ENCODE data around the gene PRPF19.
A peak's percentile ranks its signal among the peaks of the same experiment; 100 is the strongest.

PRPF19 gene

DNA sequence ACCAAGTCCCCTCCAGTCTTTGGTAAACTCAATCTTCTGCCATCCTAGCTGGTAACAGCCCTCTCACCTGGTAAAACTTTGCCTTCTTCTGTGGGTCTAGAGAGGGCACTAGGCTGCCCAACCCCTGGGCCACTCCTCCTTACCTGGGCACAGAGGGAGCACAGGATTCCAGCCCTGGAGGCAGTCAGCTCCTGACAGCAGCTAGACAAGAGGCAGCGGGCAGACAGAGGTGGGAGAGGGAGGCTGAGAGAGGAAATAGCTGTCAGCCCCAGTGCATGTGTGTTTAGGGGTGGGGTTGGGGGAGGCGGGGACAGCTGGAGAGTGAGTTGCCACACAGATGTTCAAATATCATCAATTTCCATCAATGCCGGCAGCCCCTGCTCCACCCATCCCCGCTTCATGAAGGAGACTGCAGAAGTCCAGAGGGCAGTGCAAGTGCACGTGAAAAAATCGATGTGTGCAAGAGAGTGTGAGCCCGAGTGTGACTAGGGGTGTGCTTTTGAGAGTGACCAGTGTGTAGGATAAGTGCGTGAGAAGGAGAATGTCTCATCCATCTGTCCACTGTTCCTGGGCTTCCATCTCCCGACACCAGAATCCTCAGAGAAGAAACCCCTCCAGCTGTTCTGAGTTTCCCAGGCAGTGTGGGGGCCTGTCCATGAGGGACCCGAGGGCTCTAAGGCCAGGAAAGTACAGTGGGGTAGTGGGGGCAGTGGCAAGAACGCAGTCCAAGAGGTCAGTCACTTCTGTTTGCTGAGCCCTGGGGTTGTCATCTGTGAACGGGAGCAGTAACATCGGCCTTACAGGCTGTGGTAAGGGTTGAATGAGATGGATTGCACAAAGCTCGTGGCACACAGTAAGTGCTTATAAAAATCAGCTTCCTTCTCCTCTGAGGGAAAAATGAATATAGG, 50.4 kb downstream of the PRPF19 start, which contains the start of gene PTGDR2:
TSS of gene PTGDR2 (minus strand) at position 225 of the 908 bp plus-strand sequence. CDS start 2,228 bp downstream, outside the sequence.
- no peak for DNase-seq

DNA sequence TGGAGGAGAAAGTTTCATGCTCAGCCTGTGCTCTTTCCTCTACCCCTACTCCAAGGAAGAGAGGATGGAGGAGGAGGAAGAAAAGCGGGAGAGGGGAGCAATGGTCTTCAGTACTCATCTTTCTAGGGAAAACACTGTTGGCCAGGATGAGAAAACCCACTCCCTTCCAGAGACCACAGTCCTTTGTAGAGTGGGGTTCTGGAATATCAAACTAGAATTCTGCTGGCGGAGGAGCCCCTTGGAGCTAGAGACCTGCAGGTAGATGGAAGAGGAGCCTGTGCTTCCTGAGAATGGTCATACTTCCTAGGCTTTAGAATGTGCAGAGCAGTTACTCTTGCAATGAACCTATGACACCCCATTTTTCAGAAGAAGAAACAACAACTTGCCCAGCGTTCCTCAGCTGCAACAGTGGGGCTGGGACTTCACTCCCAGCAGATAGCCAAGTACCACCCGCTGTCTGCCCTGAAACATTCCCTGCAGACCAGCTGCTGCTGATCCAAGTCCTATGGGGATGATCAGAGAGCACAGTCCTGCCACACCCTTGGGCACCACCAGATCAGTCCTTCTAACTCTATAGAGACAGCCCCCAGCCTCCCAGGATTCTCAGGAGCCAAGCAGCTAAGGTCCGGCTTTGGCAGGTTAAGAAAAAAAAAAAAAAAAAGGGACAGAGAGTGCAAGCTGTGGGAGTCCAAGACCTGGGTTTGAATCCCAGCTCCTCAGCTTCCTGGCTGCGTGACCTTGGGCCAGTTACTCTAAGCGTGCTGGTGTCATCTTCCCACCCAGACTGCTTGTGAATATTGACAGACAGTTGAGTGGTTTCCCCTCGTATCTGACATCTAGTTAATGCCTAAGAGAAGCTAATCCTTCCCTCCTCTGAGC, 51.3 kb downstream of the PRPF19 start:
- DNase-seq: no peak

DNA sequence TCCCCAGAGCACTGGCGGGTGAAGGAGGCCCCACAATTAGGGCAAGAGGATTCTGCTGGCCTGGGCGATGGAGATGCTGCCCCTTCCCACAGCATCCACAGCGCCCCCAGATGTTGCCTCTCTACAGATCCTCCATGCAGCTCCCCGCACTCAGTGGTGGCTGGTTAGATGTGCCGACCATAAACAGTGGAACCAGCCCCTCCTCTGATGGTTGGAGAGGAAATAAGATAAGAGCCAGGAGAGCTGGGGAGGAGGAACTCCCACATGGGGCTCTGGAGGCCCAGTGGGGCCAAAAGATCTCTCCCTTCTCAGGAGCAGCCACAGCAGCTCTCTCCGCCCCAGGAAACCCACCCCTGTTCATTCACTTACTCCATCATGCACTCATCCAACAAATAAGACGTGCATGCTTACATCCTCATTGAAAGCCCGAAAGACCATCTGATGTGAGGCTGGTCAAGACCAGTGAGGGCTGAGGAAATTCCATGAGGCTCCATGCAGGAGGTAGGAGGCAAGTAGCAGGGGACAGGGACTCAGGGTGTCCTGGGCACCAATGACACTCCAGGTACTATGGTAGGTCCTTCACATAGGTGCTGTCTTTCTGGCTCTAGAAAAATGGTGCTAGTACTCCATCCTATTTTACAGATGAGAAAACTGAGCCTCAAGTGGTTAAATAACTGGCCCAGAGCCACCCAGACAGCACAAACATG, 52.1 kb downstream of the PRPF19 start:
- DNase-seq: no peak

DNA sequence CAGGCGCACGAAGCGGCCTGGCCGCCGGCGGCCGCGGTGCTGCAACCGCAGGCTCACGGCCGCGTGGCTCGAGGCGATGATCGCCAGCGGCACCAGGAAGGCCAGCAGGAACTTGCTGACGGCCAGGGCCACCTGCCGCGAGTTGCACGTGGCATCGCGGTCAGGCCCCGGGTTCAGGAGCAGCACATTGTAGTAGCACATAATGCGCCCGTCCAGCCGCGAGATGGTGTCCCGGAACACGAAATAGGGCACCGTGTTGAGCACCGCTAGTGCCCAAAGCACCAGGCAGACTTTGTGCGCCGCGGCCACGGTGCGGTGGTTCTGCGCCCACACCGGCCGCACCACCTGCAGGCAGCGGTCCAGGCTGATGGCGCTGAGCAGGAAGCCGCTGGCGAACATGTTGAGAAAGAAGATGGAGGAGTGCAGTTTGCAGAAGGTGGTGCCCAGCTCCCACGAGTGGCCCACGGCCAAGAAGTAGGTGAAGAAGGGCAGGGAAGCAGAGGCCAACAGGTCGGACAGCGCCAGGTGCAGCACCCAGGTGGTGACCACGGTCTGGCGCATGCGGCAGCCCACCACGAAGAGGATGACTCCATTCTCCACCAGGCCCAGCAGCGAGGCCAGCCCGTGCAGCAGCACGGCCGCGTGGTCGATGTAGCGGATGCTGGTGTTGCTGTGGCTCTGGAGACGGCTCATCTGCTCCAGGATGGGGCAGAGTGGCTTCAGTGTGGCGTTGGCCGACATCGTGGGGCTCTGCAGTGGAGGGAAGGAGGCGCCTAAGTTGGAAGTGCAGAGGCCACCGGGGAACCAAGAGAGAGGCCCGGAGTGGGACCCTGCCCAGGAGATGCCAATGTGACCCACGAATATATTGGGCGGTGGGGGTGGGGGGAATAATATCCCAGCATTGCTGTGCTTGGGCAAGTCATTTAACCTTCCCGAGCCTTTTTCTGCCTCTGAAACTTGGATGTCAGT, 53.1 kb downstream of the PRPF19 start:
- no peak for DNase-seq

DNA sequence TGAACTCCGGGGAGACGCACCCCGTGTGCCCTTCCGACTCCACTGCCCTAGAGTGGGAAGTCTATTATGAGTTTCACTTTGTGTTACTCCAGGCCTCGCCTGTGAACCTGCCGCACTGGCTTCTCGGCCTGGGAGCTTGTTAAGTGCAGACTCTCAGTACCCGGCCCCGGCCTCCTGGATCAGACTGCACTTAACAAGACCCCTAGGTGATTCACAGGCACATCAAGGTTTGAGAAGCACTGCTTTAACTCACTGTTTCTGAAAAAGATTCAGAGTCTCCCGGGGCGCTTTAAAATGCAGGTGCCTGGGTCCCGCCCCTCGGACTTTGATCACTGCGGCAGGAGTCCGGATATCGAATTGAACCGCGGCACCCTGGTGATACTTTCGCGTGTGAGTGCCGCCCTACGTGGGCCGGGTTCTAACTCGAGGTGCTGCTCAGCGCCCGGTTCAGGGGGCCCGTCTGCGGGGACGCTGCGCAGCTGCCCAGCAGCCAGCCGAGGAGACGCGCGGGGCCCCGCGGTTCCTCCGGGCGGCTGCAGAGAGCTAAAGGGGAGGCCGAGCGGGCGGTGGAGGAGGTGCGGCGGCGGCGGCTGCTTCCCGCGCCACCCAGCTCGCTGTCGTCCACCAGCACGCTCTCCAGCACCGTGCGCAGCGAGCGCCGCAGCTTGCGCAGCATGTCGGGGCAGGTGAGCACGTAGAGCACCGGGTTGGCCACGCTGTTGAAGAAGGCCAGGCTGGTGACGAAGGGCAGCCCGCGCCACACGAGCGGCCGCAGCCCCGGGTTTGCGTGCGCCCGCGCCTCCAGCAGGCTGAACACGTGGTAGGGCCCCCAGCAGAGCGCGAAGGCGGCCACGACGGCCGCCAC, 54.0 kb downstream of the PRPF19 start:
- no peak for DNase-seq

DNA sequence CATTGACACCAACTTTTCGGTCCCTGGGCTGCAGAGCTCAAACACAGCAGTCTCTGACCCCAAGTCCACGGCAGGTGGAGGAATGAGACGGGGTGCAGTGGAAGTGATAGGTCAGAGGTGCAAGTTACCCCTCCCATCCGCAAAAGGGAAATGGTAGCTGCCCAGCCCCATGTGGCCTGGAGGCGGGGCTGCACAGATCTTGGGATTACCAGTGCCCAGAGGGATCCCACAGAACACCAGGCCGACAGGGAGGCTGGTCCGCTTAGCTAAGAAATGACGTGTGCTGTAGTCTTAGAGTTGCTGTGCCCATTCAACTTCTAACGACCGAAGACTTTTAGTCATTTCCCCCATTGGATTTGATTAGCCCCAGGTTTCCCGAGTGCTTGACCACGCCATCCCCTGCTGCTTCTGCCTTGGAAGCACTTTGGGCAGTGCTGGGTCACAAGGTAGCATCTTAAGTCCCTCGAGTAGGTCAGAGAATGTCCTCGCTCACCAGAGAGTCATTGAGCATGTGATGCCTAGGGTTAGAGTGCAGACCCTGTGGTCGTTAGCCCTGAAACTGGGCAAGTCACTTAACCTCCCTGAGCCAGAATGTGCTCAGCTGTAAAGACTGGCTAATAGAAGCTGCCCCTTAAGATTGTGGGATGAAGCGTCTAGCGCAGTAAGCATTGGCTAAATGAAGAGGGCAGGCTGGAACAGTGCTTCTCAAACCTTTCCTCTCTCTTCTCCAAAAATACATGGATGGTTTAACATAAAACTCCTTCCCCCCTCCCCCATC, 54.9 kb downstream of the PRPF19 start:
- no peak for DNase-seq

DNA sequence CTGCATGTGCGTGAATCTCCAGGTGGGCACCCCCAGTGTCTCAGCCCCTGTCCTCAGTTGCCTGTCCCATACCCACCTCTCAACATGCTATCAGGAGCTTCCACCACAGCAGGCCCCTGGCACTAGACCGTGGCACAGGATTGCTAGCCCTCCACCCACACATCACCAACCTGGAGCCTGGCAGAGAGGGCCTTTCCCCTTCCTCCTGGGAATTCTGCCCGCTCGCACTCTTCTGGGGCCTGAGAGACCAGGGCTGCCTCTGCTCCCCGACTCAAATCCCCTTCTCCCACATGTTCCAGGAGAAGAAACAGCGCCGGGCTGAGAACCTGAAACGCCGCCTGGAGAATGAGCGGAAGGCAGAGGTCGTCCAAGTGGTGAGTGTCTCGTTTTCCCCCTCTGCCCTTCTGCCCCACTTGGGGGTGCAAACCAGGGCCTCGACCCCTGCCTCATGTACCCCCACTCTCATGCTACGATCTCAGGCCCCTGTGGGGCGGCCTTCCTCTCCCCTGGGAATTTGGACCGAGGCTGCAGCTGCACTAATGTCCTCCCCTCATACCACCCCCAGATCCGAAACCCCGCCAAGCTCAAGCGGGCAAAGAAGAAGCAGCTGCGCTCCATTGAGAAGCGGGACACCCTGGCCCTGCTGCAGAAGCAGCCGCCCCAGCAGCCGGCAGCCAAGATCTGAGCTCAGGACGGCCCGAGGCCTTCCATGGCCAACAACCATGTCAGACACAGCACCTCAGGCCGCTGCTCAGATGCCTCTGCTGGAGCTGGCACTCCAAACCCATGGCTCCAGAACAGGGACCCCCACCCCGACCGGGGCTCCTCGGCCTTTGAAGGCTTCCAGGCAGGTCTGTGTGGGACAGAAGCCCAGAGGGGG, 56.5 kb downstream of the PRPF19 start:
- DNase-seq: no peak

DNA sequence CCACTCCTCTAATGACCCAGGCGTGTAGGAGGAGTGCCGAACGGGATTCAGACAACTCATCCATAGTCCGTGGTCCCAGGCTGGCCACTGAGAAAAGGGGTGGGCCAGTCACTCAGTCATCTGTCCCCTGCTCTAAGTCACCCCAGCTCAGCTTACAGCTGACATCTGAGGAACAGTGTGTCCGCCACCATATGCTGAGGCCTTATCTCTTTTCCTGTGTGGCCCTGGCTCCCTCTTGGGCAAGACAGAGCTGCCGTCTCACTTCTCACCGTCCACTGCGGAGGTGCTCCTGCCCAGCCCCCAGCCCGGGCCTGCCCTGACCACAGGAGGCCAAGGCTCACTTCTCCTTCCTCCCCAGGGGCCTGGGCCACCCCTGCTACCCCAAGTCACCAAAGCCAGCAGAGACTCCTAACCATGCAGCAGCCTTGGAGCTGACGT, 57.7 kb downstream of the PRPF19 start:
- DNase-seq: no peak

DNA sequence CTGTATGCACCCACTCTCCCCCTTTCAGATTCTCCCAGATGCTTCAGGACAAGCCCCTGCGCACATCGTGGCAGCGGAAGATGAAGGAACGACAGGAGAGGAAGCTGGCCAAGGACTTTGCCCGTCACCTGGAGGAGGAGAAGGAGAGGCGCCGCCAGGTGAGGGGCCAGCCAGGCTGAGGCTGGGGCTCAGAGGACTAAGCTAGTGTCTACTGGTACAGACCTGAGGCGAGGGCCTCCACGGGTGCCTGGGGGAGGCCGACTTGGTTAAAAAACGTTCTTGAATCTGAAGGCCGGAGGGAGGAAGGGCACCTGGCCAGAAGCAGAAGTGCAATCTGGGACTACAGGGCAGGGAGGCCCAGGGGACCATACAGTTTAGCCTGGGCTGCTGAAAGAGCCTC, 58.5 kb downstream of the PRPF19 start:
- no peak for DNase-seq

DNA sequence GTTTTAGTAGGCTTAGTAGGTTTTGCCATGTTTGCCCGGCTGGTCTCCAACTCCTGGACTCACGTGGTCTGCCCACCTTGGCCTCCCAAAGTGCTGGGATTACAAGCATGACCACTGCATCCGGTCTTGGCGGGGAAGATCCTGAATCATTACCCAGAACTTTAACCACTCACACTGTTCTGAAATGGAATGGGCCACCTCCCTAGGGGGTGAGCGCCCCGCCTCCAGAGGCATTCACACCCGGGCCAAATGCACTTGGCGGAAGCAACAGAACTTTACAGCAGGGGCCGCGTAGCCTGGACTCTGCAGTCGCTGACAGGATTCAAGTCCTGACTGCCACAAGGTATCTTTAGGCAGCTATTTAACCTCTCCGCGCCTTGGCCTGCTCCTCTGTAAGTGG, 59.1 kb downstream of the PRPF19 start:
- DNase-seq: no peak

DNA sequence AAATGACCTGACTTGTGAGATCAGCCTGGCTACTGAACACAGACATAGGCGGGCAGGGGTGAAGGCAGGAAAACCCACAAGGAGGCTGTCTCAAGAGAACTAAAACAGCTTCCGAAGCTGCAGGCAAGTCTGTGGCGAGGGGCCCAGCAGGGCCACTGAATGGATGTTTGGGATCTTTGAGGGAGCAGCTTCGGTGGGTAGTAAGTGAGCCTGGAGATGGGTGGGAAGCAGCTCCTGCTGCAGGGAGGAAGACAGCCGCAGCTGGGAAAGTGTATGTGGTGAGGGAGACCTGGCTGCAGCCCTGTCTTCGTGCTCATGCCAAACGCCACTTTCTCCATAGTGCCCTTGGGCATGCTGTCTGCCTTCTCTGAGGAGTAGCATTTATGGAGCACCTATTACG, 61.0 kb downstream of the PRPF19 start:
- DNase-seq: no peak

DNA sequence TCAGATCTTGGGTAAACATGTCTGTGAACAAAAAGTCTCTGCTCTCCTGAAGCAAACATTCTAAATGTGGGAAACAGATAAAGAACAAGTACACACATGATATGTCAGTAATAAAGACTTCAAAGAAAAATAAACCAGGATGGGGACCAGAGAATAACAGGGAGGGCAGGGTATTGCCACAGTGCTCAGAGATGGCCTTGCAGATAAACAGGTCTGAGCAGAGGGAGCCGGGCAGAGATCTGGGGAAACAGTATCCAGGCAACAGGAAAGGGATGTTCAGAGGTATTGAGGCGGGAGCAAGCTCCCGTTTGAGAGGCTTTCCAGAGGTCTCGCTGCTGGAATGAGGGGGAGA, 61.5 kb downstream of the PRPF19 start:
- DNase-seq: no peak

DNA sequence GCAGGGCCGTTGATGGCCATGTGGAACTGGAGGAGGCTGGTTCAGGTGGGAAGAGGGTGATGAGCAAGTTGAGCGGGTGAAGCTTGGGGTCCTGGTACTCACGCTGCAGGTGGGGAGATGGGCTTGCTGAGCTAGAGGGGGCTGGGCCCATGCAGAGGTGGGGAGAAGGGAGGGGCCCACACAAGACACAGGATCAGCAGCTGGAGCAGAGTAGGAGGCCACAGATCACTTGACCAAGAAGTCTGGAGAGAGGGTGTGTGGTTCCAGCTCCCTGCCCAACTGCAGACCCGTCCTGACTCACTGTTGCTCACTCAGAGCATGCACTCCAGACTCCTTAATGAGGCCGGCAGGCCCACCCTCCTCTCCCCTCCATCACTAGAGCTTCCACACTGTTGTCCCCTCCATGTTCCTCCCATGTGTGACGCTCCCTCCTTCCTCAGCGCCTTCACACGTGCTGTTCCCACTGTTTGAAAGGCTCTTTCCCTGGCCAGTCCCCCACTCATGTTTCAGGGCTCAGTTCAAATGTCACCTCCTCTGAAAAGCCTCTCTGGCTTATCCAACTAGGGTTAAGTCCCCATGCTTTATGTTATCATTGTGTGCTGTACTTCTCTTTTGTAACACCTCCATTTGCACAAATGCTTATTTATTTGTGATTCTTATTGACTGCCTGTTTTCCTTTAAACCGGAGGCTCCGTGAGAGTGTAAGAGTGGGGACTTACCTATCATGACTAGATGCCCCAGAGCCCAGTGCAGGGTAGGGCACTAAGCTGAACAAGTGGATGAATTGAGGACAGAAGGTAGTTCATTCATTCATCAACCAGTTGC, 62.1 kb downstream of the PRPF19 start:
- DNase-seq: no peak

DNA sequence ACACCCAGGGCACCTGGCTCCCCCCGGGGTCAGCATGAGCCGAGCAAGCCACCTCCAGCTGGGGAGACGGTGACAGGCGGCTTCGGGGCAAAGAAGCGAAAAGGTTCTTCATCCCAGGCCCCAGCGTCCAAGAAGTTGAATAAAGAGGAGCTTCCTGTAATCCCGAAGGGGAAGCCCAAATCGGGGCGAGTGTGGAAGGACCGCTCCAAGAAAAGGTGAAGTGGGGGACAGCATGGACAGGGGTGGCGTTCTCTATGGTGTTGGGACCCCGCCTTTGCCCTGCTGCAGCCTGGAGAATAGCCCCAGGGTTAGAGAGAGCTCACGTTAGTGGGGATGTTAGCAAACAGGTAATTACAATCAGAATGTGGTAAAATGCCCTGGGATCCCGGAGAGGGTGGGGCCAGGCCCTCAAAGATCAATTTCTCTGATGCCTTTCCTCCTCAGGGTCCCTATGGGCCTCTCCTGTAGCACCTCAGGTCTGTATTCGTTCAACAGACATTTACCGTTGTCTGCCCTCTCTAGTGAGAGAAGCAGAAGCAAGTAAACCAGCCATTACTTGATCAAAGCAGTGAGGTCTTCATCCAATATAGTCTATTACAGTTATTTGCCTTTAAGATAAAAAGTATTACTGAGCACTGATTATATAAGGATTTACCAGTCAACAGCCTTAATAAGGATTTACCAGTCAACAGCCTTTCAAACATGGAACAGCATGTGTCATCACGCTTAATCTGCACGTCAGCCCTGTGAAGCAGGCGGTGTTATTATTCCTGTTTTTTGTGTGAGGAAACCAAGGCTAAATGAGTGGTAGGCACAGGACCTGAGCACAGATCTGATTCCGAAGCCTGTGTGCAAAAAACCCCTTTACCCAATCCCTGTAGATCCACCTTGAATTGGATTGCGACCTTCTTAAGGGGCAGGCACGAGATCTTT, 63.5 kb downstream of the PRPF19 start:
- no peak for DNase-seq

DNA sequence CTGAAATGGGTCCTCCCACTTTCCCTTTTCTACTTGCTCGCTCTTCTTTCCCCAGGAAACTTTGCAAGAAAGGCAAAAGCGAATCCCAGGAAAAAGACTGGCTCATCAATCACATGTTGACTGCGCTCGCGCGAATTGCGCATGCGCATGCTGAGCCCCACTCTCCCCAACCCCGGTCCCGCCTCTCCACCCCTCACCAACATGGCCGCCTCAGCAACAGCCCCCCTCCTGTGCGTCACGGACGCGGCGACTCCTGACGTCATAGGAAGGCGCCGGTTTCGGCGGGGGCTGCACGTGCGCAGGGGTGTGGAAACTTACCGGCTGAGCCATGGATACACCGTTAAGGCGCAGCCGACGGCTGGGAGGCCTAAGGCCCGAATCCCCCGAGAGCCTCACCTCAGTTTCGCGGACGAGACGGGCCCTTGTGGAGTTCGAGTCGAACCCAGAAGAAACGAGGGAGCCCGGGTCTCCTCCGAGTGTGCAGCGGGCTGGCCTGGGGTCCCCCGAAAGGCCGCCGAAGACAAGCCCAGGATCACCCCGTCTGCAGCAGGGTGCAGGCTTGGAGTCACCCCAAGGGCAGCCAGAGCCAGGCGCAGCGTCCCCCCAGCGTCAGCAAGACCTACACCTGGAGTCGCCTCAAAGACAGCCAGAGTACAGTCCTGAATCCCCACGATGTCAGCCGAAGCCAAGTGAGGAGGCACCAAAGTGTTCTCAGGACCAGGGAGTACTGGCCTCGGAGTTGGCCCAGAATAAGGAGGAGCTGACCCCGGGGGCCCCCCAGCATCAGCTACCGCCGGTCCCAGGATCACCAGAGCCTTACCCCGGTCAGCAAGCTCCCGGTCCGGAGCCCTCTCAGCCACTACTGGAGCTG, 64.4 kb downstream of the PRPF19 start, which contains the start of gene CCDC86:
TSS of gene CCDC86 (plus strand) at position 317 of the 871 bp plus-strand sequence. CDS start at position 329, 12 bp downstream.
- DNase-seq: peak; percentile 96
